Measurements from ENCODE around the gene USP3.
"Not testable (repeated sequence)": the region's sequence is repeated elsewhere in the genome, so short reads cannot be mapped to it uniquely, and the experiment has no call there.

The USP3 gene

GRCh38 chr15:63476229-63476632 is 28.2 kb upstream of the USP3 start:
- DNase-seq (ENCODE audit: low spot score) = peak; percentile 87

DNA sequence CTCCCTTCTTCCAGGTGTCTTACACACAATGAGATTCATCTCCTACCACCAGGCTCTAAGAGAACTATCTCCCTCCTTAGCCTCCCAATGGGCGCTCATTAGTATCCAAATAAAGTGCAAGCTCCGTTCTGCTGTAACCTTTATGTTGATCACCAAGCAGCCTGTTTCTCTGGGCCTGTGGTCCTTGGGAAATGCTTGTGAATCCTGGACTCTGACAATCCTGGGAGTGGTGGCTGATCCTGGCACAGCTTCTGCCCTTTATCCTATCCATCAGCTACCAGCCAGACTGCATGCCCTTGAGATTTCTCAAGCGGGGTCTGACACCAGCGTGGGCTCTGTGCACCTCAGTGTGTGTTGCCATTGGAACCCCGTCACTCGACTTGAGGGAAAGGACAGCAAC is 26.1 kb upstream of the USP3 start:
- no peak for DNase-seq (ENCODE audit: low spot score)

GRCh38 chr15:63480441-63480821 is 24.0 kb upstream of the USP3 start:
- no peak for DNase-seq (ENCODE audit: low spot score)

- no peak for DNase-seq (ENCODE audit: low spot score)
These were observed 23.1 kb upstream of the USP3 start for GRCh38 chr15:63481105-63481810.

DNA sequence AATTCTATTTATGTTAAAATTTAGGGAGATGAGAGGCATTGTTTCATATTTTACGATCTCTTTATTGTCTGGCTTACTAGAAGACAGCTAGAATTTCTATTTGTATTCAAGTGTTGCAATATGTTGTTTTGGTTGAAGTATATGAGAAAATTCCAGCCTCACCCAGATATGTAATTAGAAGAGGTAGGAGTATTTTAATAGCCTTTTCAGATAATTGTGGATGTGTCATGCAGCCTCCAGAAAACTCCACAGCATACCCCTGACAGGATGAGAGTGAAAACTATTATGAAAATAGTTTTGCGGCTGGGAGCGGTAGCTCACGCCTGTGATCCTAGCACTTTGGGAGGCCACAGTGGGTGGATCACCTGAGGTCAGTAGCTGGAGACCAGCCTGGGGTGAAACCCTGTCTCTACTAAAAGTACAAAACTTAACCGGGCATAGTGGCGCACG is 21.5 kb upstream of the USP3 start:
- no peak for DNase-seq (ENCODE audit: low spot score)

GRCh38 chr15:63483521-63484371 is 20.6 kb upstream of the USP3 start:
- DNase-seq (ENCODE audit: low spot score) = no peak

GRCh38 chr15:63484433-63485186 is 19.8 kb upstream of the USP3 start:
- no peak for DNase-seq (ENCODE audit: low spot score)

DNA sequence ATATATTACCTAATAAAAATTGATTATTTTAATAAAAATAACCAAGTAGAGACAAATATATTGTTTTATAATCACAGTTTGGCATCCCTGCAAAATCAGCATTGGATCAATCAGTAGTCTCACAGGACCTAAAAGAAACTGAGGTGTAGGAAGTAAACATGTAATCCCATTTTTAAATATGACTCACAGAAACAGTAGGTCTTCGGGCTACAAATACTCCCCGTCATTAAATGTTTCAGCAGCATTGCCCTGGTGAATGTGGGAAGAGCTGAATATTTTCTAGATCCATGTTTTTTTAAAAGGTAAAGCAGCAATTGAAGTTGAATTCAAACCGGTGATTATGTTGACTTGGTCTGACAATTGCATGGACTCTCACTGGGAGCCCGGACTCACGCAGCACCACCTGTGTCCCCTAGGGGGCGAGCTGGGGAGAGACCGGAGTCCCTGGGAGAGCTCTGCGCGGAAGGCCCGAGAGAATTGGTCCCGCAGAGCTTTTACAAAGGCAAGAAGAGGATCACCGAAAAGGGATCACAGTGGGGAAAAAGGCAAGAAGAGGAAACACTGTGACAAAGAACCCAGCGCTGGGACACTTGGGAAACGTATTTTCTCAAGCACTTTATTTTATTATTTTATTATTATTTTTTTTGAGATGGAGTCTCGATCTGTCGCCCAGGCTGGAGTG is 17.2 kb upstream of the USP3 start:
- peak; percentile 88 for DNase-seq (ENCODE audit: low spot score)

GRCh38 chr15:63487758-63488397 is 16.5 kb upstream of the USP3 start:
- not testable (repeated sequence) for DNase-seq (ENCODE audit: low spot score)

DNA sequence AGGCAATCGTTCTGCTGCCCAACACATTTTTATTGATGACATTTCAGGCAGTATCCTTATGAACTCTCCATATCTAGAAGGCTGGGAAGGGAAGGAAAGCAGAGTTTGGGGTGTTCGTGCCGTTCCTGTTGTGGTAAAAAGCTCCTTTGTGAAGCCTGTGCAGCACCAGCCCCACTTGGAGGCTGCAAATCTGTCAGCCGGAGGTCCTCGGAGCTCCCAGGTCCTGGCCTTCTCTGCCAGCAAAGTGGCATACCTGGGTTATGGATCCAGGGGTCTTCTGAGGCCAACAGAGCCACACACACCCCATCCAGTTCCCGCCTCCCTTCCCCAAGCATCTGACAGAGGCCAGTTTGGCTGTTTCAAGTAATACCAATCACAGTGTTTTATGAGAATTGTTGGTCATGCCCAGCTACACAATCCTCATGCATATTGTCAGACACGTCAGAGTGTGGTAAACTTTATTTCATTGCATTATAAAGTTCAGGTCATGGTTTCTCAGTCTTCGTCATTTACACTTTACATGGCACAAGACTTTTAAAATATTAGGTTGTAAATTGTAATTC is 15.9 kb upstream of the USP3 start:
- no peak for DNase-seq (ENCODE audit: low spot score)

DNA sequence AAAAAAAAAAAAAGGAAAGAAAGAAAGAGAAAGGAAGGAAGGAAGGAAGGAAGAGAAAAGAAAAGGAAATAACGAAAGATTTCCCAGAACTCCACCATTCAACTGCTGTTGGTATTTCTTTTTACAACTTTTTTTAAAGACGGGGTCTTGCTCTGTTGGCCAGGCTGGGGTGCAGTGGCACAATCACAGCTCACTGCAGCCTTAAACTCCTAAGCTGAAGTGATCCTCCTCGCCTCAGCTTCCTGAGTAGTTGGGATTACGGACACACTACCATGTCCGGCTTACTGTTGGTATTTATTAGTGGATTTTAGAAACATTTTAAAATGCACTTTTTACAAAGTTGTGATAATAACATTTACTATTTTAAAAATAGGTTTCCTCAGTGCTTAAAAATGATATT is 15.0 kb upstream of the USP3 start:
- no peak for DNase-seq (ENCODE audit: low spot score)

- no peak for DNase-seq (ENCODE audit: low spot score)
These were observed 13.9 kb upstream of the USP3 start for GRCh38 chr15:63490345-63491034.

- no peak for DNase-seq (ENCODE audit: low spot score)
These were observed 13.1 kb upstream of the USP3 start for GRCh38 chr15:63491116-63491827.

GRCh38 chr15:63491979-63492378 is 12.4 kb upstream of the USP3 start:
- no peak for DNase-seq (ENCODE audit: low spot score)

- no peak for DNase-seq (ENCODE audit: low spot score)
These were observed 11.8 kb upstream of the USP3 start for GRCh38 chr15:63492541-63493077.

- DNase-seq (ENCODE audit: low spot score) = no peak
These were observed 11.0 kb upstream of the USP3 start for GRCh38 chr15:63493436-63493835.

DNA sequence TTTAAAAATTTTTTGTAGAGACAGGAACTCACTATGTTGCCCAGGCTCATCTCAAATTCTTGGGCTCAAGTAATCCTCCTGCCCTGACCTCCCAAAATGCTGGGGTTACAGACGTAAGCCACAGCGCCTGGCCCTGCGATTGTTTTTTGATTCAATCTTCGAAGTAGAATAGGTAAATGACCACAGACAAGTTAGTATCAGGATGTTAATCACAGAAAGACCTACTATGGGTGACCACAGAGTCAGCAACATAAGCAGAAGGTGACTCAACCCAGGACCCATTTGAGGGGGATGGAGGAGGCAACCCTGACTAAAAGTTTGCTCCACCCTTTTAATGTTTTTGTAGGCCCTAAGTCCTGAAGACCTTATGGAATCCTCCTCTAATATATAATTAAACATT is 10.0 kb upstream of the USP3 start:
- no peak for DNase-seq (ENCODE audit: low spot score)

GRCh38 chr15:63495343-63495742 is 9.1 kb upstream of the USP3 start:
- no peak for DNase-seq (ENCODE audit: low spot score)

DNA sequence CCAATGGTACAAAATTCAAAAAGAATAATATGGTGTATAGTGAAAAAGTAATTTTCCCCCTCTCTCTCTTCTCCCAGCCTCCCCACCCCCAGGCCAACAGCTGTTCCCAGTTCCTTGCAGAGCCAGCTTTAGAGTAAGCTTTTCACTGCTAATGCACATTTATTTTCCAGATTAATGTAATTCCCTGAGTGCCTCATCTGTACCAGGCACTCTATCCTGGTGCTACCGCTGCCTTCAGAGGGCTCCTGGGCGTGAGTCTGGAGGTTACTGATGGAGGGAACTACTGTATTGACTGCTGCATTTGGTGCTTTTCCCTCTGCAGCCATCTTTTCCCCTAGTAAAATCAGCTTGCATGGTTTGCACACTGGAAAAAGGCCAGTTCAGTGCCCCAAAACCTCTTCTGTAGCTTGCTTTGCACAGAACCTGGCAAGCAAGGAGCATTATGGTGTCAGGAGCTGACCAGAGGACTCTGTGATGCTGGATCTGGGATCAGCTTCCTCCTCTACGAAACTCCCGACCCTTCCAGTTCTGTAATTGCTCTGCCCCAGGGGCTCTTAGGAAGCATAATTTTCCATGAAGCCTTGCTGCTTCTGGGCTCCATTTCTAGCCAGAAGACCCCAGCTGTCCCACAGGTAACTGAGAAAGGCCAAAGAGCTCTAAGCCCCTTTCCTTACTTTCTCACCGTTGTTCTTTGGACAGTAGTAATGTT is 8.5 kb upstream of the USP3 start:
- DNase-seq (ENCODE audit: low spot score) = no peak
